ENCODE data around the gene DCK. TPM values are rescaled to one million over a fixed set of nuclear protein-coding genes. Genes with fewer than 3 reads are reported as not detected.

Gene DCK
- total RNA-seq, 1 donor from 2014 or later, result 24.5 TPM

GRCh38 chr4:70992391-70992881 lies 1.0 kb upstream of the DCK start:
- Histone ChIP-seq H3K36me3 (no peaks in the 10 kb centered on the region), H3K27me3 (no peaks in the 10 kb centered on the region), H3K27ac (peak overlapping the region; percentile 76 to 86), H3K9me3 (no peaks in the 10 kb centered on the region), H3K4me1 (peaks cover 6% of the 10 kb centered on the region in 2 donors), H3K4me3 (peak overlapping the region; percentile 73 to 75)
- no peak for DNase-seq (ENCODE audit: low spot score in 2 of 2)
- intact Hi-C loops (cut with DNase I), result loop anchor here (2.0 to 10.0 kb wide), 3 partner anchors 192 to 388 kb away; partner anchors contain the start of gene UTP3
- TF ChIP-seq CTCF (IDR thresholded peaks at IDR 0.05), result no peak

- Histone ChIP-seq H3K27ac (peak overlapping the region; percentile 76 to 86), H3K4me1 (peaks cover 6% of the 10 kb centered on the region in 2 donors), H3K9me3 (no peaks in the 10 kb centered on the region), H3K27me3 (no peaks in the 10 kb centered on the region), H3K4me3 (peak overlapping the region; percentile 73 to 75), H3K36me3 (peaks cover 0 to 2% of the 10 kb centered on the region in 2 donors)
- intact Hi-C loops (cut with DNase I), result loop anchor here (10.0 kb wide), 2 partner anchors 191 to 389 kb away; no protein-coding TSS in a partner anchor
- no peak for DNase-seq (ENCODE audit: low spot score in 2 of 2)
- TF ChIP-seq CTCF (IDR thresholded peaks at IDR 0.05), result no peak
Measured at GRCh38 chr4:70994069-70994366, 569 bp downstream of the DCK start.

- H3K4me1 ChIP-seq, result peaks cover 6% of the 10 kb centered on the region in 2 donors
- peaks cover 0 to 4% of the 10 kb centered on the region in 2 donors for H3K36me3 ChIP-seq
- no peaks in the 10 kb centered on the region for H3K27me3 ChIP-seq
- no peak for DNase-seq (ENCODE audit: low spot score in 2 of 2)
- H3K9me3 ChIP-seq, result no peaks in the 10 kb centered on the region
- H3K27ac ChIP-seq, result peak overlapping the region; percentile 76 to 86
- no peak for TF ChIP-seq CTCF (IDR thresholded peaks at IDR 0.05)
- intact Hi-C loops (cut with DNase I), result loop anchor here (10.0 kb wide), 2 partner anchors 190 to 390 kb away; no protein-coding TSS in a partner anchor
- peak overlapping the region; percentile 73 to 75 for H3K4me3 ChIP-seq
Measured at GRCh38 chr4:70994387-70995099, 1.1 kb downstream of the DCK start.

GRCh38 chr4:70996018-70996360 lies 2.5 kb downstream of the DCK start:
- H3K9me3 ChIP-seq, result no peaks in the 10 kb centered on the region
- H3K36me3 ChIP-seq, result peaks cover 0 to 9% of the 10 kb centered on the region in 2 donors
- no peak for TF ChIP-seq CTCF (IDR thresholded peaks at IDR 0.05)
- H3K4me1 ChIP-seq, result peaks cover 6% of the 10 kb centered on the region in 2 donors
- no peak overlapping the region for H3K27ac ChIP-seq
- no peak for DNase-seq (ENCODE audit: low spot score in 2 of 2)
- H3K27me3 ChIP-seq, result no peaks in the 10 kb centered on the region
- intact Hi-C loops (cut with DNase I), result loop anchor here (10.0 kb wide), 2 partner anchors 189 to 391 kb away; no protein-coding TSS in a partner anchor
- H3K4me3 ChIP-seq, result peak overlapping the region in 1 of 2 donors; percentile 9

GRCh38 chr4:70997036-70997435 lies 3.6 kb downstream of the DCK start:
- Histone ChIP-seq H3K4me3 (peak overlapping the region in 1 of 2 donors; percentile 1), H3K27ac (no peak overlapping the region), H3K27me3 (no peaks in the 10 kb centered on the region), H3K36me3 (peaks cover 0 to 9% of the 10 kb centered on the region in 2 donors), H3K9me3 (no peaks in the 10 kb centered on the region), H3K4me1 (peaks cover 6% of the 10 kb centered on the region in 2 donors)
- intact Hi-C loops (cut with DNase I), result loop anchor here (10.0 kb wide), 2 partner anchors 188 to 392 kb away; no protein-coding TSS in a partner anchor
- TF ChIP-seq CTCF (IDR thresholded peaks at IDR 0.05), result no peak
- DNase-seq (ENCODE audit: low spot score in 2 of 2), result no peak
